ENCODE results near the gene CAV2. TPM values are rescaled to one million over a fixed set of nuclear protein-coding genes. Genes with fewer than 3 reads are reported as not detected.

CAV2 gene
- total and polyA plus RNA-seq, 9 of the 15 experiments (the other 6 are each of a cell fraction or from before 2014, with no cell fraction given) = 16.1 to 137 (median 38.3) TPM

GRCh38 chr7:116510795-116511194 lies 11.3 kb downstream of the CAV2 start (continued):
- TF ChIP-seq CEBPZ (IDR thresholded peaks at IDR 0.05; ENCODE audit: borderline replicate concordance, low read depth, low read length) (no peak), POLR2H (tag; IDR thresholded peaks at IDR 0.05; ENCODE audit: low read depth) (0 out of 2 replicates have a peak, but pooled peaks have one; percentile 30)

GRCh38 chr7:116511552-116512519 lies 12.3 kb downstream of the CAV2 start:
- no peaks in the 10 kb centered on the region for H3K9me1 ChIP-seq (ENCODE audit: control insufficient read depth, insufficient read depth, low read length)
- CTCF ChIA-PET (ENCODE audit: low intra/inter-chr PET ratio) = no interaction called here
- H2AFZ ChIP-seq (ENCODE audit: low read depth, low read length) = peak overlapping the region; percentile 97
- peak overlapping the region; percentile 42 to 71; a peak in 3 of 4 replicates for H3K9ac ChIP-seq (ENCODE audit: insufficient read depth in 1 of 2, low read depth in 2 of 2, low read length in 2 of 2)
- in situ Hi-C loops (cut with MboI) (no loop called here), intact Hi-C loops (cut with micrococcal nuclease) (no loop called here)
- ATAC-seq = peak; percentile 73
- FAIRE-seq = peak; percentile 65
- peaks cover 4% of the 10 kb centered on the region; the same call in 1 of the 3 replicates for H3K36me3 ChIP-seq (ENCODE audit: control insufficient read depth, insufficient read depth, low read length)
- peaks cover 0 to 19% of the 10 kb centered on the region in 2 experiments; a peak in 3 of 5 replicates for H3K4me1 ChIP-seq (replicated peaks in 1 of 2; ENCODE audit: control insufficient read depth in 2 of 2, insufficient read depth in 2 of 2, low read length in 2 of 2)
- H3K4me2 ChIP-seq (ENCODE audit: insufficient read depth, low read length) = peak overlapping the region; percentile 80
- POLR2A ChIA-PET = interaction anchor here (1.0 to 2.5 kb wide), 3 partner anchors 8 to 14 kb away, joined by 4 to 10 read pairs (median 5); no protein-coding TSS in a partner anchor
- H3K4me3 ChIP-seq = peak overlapping the region; percentile 18
- H3K27me3 ChIP-seq (ENCODE audit: control insufficient read depth in 2 of 2, insufficient read depth in 2 of 2, low read length in 2 of 2) = no peaks in the 10 kb centered on the region
- H3K27ac ChIP-seq (ENCODE audit: extremely low read depth, low read depth, low read length) = peak overlapping the region; percentile 23
- WGBS (ENCODE audit: insufficient coverage, low coverage, missing lambda C conversion rate) = 31% methylated on average over 12 of the region's 12 CpGs
- BruUV-seq (replicated peaks) = no TSS peak
- no peaks in the 10 kb centered on the region for H4K20me1 ChIP-seq (replicated peaks; ENCODE audit: control insufficient read depth, insufficient read depth, low read length)
- no peaks in the 10 kb centered on the region for H3K9me3 ChIP-seq (replicated peaks; ENCODE audit: control insufficient read depth, insufficient read depth, low read depth, low read length)
- DNase-seq (ENCODE audit: extremely low read depth in 1 of 4, low spot score in 3 of 4) = peak in 2 of 4 experiments; percentile 34 to 44
- H3K79me2 ChIP-seq (ENCODE audit: control insufficient read depth, insufficient read depth, low read length) = no peaks in the 10 kb centered on the region
- TF ChIP-seq E2F6 (IDR thresholded peaks at IDR 0.05; ENCODE audit: borderline replicate concordance in 1 of 2, extremely low read depth in 1 of 2, insufficient read depth in 1 of 2, insufficient read length in 1 of 2, low read depth in 1 of 2, low read length in 1 of 2, poor library complexity in 1 of 2, severe bottlenecking in 1 of 2) (peak; percentile 45 to 73), ZNF124 (CRISPR knock-in tag; IDR thresholded peaks at IDR 0.05) (no peak), GTF2E2 (tag; IDR thresholded peaks at IDR 0.05) (no peak), FOXK2 (conservative IDR thresholded peaks at IDR 0.05 in 1 of 2, IDR thresholded peaks at IDR 0.05 in 1 of 2; ENCODE audit: low read depth in 2 of 2) (peak; percentile 92 to 94), ZNF140 (CRISPR knock-in tag; IDR thresholded peaks at IDR 0.05) (no peak), THAP12 (CRISPR knock-in tag; IDR thresholded peaks at IDR 0.05) (0 out of 2 replicates have a peak, but pooled peaks have one; percentile 19), RAD21 (CRISPR knock-in tag; conservative IDR thresholded peaks at IDR 0.05 in 1 of 2, IDR thresholded peaks at IDR 0.05 in 1 of 2) (peak in 1 of 2 experiments; percentile 15; a peak in 1 of 4 replicates)

All from K562 (cell line).